K562 (cell line): ENCODE results near the gene HOXB7. TPM values are rescaled to one million over a fixed set of nuclear protein-coding genes. Genes with fewer than 3 reads are reported as not detected.

Source experiments
- ATAC-seq: fragments of 200-7000 bp; cut with Tn5 transposase; 3 replicates; pipeline ENCODE4 v1.9.1; 2020; ENCODE audit warnings: moderate library complexity
- BruUV-seq: library from RNA; stranded (reverse); fragments of 400-500 nt; replicated peaks from 2 replicates; lab custom pipeline; 2021; lab: Mats Ljungman, UMichigan
- CTCF ChIA-PET: fragments of 300-600 bp; formaldehyde crosslinking; extraction: SDS; loops from one replicate; lab custom pipeline; 2021; ENCODE audit warnings: low intra/inter-chr PET ratio; lab: Yijun Ruan, JAX
- POLR2A ChIA-PET: fragments of 300-600, 350-650 bp; sonication (Branson Sonifier 250); formaldehyde crosslinking; extraction: SDS; loops from one replicate; lab custom pipeline; 2021; ENCODE audit warnings: antibody characterized with exemption, inconsistent platforms; lab: Yijun Ruan, JAX
- DNase-seq, 4 experiments: peaks; one replicate each; pipeline versions ENCODE4 v3.0.0 to v3.0.0-alpha.2; 2011 to 2018; ENCODE audit warnings: low spot score in 3 of 4, mixed read lengths in 3 of 4; ENCODE audit errors: extremely low read depth in 1 of 4
- FAIRE-seq: peaks from 2 replicates; lab custom pipeline; 2011; peaks lifted over from hg19 to GRCh38; lab: Jason Lieb, UNC
- H2AFZ ChIP-seq: 2 replicates; pipeline ENCODE4 v1.6.0; 2011; ENCODE audit warnings: low read depth, low read length, control low read depth, inconsistent platforms
- H3K27ac ChIP-seq: fragments of 200-600 bp; 3 replicates; pipeline ENCODE4 v1.8.0; 2011; ENCODE audit warnings: low read depth, mild to moderate bottlenecking, control low read depth, inconsistent platforms, low read length, moderate library complexity, mixed read lengths; ENCODE audit errors: extremely low read depth
- H3K27me3 ChIP-seq, 2 experiments: fragments of 300-600 bp in 1 of 2; 2 replicates in 1 of 2; 3 replicates in 1 of 2; pipeline versions ENCODE4 v1.6.0 to v1.8.0; 2011; ENCODE audit warnings: inconsistent platforms in 2 of 2, low read length in 2 of 2, mild to moderate bottlenecking in 1 of 2, mixed read lengths in 1 of 2, moderate library complexity in 1 of 2; ENCODE audit not compliant: control insufficient read depth in 2 of 2, insufficient read depth in 2 of 2
- H3K36me3 ChIP-seq: fragments of 300-600 bp; 3 replicates; pipeline ENCODE4 v1.8.0; 2011; ENCODE audit warnings: mild to moderate bottlenecking, low read length, inconsistent platforms; ENCODE audit not compliant: control insufficient read depth, insufficient read depth
- H3K4me1 ChIP-seq, 2 experiments: fragments of 200-600 bp in 1 of 2; replicated peaks in 1 of 2; 2 replicates in 1 of 2; 3 replicates in 1 of 2; pipeline versions ENCODE4 v1.5.1 to v1.8.0; 2011; ENCODE audit warnings: inconsistent platforms in 2 of 2, low read length in 2 of 2, mild to moderate bottlenecking in 1 of 2, mixed read lengths in 1 of 2, moderate library complexity in 1 of 2; ENCODE audit not compliant: control insufficient read depth in 2 of 2, insufficient read depth in 2 of 2
- H3K4me2 ChIP-seq: 2 replicates; pipeline ENCODE4 v1.6.1; 2011; ENCODE audit warnings: low read length, control low read depth, inconsistent platforms, mixed read lengths; ENCODE audit not compliant: insufficient read depth
- H3K4me3 ChIP-seq: fragments of 200-600 bp; sonication (generic), shearing (Covaris generic); 2 replicates; pipeline ENCODE4 v1.5.1; 2016; ENCODE audit warnings: control low read depth, inconsistent platforms
- H3K79me2 ChIP-seq: fragments of 200-600 bp; 3 replicates; pipeline ENCODE4 v1.8.0; 2011; ENCODE audit warnings: low read length, inconsistent platforms; ENCODE audit not compliant: control insufficient read depth, insufficient read depth
- H3K9ac ChIP-seq, 2 experiments: 2 replicates each; pipeline versions ENCODE4 v1.6.0 to v1.6.1; 2011; ENCODE audit warnings: low read depth in 2 of 2, low read length in 2 of 2, control low read depth in 1 of 2, inconsistent platforms in 1 of 2, mild to moderate bottlenecking in 1 of 2, mixed read lengths in 1 of 2; ENCODE audit not compliant: insufficient read depth in 1 of 2
- H3K9me1 ChIP-seq: one replicate; pipeline ENCODE4 v1.6.0; 2011; ENCODE audit warnings: inconsistent platforms, mild to moderate bottlenecking, low read length, moderate library complexity; ENCODE audit not compliant: control insufficient read depth, insufficient read depth
- H3K9me3 ChIP-seq: replicated peaks from 2 replicates; pipeline ENCODE4 v1.5.1; 2011; ENCODE audit warnings: low read depth, low read length, inconsistent platforms; ENCODE audit not compliant: control insufficient read depth, insufficient read depth
- H4K20me1 ChIP-seq: replicated peaks from 2 replicates; pipeline ENCODE4 v1.6.1; 2011; ENCODE audit warnings: low read length, inconsistent platforms, mixed read lengths; ENCODE audit not compliant: control insufficient read depth, insufficient read depth
- BCL6 ChIP-seq: fragments of 250-450 bp; sonication (Bioruptor Pico); IDR thresholded peaks from 2 replicates; pipeline ENCODE4 v1.4.0; 2020
- HDAC6 ChIP-seq: IDR thresholded peaks from 2 replicates; pipeline ENCODE4 v1.6.1; 2012; ENCODE audit warnings: low read depth, mild to moderate bottlenecking, control low read depth, inconsistent platforms, low read length, moderate library complexity
- HNRNPUL1 ChIP-seq: fragments of 200-400 bp; formaldehyde crosslinking; IDR thresholded peaks from 2 replicates; pipeline ENCODE4 v1.6.1; 2017; ENCODE audit warnings: low read length
- NELFE ChIP-seq: IDR thresholded peaks from 2 replicates; pipeline ENCODE4 v1.6.1; 2011; ENCODE audit warnings: mild to moderate bottlenecking; ENCODE audit not compliant: insufficient read depth, insufficient read length
- PHF20 ChIP-seq: fragments of 450-650 bp; IDR thresholded peaks from 2 replicates; pipeline ENCODE4 v1.6.1; 2018; ENCODE audit not compliant: partially characterized antibody
- POLR2AphosphoS5 ChIP-seq: IDR thresholded peaks from 2 replicates; pipeline ENCODE4 v1.6.1; 2011; ENCODE audit warnings: mild to moderate bottlenecking, low read depth, low read length, moderate library complexity; ENCODE audit not compliant: control insufficient read depth, insufficient read depth
- POU5F1 ChIP-seq: fragments of 150-350 bp; IDR thresholded peaks from 2 replicates; pipeline ENCODE4 v1.6.1; 2014; ENCODE audit warnings: borderline replicate concordance, low read length, low read depth, mild to moderate bottlenecking; ENCODE audit not compliant: partially characterized antibody
- RBM34 ChIP-seq: fragments of 200-400 bp; formaldehyde crosslinking; IDR thresholded peaks from 2 replicates; pipeline ENCODE4 v1.6.1; 2018; ENCODE audit warnings: low read length, borderline replicate concordance; ENCODE audit not compliant: insufficient read depth
- STAT5A ChIP-seq: IDR thresholded peaks from 2 replicates; pipeline ENCODE4 v1.6.1; 2012; ENCODE audit warnings: low read length, inconsistent platforms, borderline replicate concordance
- TFAM ChIP-seq: fragments of 250-450 bp; sonication (Bioruptor Pico); conservative IDR thresholded peaks from 2 replicates; pipeline ENCODE4 v1.5.0; 2021; ENCODE audit warnings: mild to moderate bottlenecking, moderate library complexity
- ZNF717 ChIP-seq: fragments of 250-450 bp; sonication (Bioruptor Pico); IDR thresholded peaks from 2 replicates; pipeline ENCODE4 v1.5.0; 2021
- WGBS: fragments of 100-300 bp; shearing (Covaris generic); methylation state at CpG from one replicate; pipeline ENCODE4 v1.1.6; 2016; ENCODE audit warnings: low coverage, mixed read lengths; ENCODE audit not compliant: insufficient coverage; ENCODE audit errors: missing lambda C conversion rate; 5-methylcytosine and 5-hydroxymethylcytosine counted together
- in situ Hi-C: fragments of 300-500 bp; cut with MboI; formaldehyde crosslinking; loops from 4 replicates; pipeline ENCODE4 v1.15.0; 2018; ENCODE audit warnings: inconsistent platforms, mixed read lengths
- intact Hi-C: fragments of 100-400 bp; cut with micrococcal nuclease; formaldehyde crosslinking; loops from 2 replicates; pipeline ENCODE4 v1.14.2; 2022
- polyA plus RNA-seq, 8 experiments: library from polyadenylated mRNA; depleted of rRNA in 4 of 8; stranded (reverse) in 5 of 8; unstranded in 3 of 8; fragments of >200 nt; fragmentation: Nextera tagmentation in 2 of 8; fragmentation: Illumina TruSeq in 1 of 8; extraction: Ambion mirVana in 2 of 8; extraction: Trizol in 1 of 8; gene quantifications; 2 replicates each; pipeline versions ENCODE4 v1.2.1 to v1.2.3, GENCODE V29; 2011 to 2014; ENCODE audit warnings: inconsistent platforms in 1 of 8, missing spikeins in 1 of 8
- total RNA-seq, 7 experiments: library from RNA; depleted of rRNA in 6 of 7; stranded (reverse); fragments of >200 nt in 6 of 7; fragmentation: Illumina TruSeq in 2 of 7; extraction: Trizol in 2 of 7; gene quantifications; 2 replicates each; pipeline versions ENCODE4 v1.2.1 to v1.2.3, GENCODE V29; 2011 to 2021; ENCODE audit warnings: low replicate concordance in 1 of 7

Gene HOXB7
- total and polyA plus RNA-seq, 9 of the 15 experiments (the other 6 are each of a cell fraction or from before 2014, with no cell fraction given) = 5.5 to 16.7 (median 8.3) TPM

DNA sequence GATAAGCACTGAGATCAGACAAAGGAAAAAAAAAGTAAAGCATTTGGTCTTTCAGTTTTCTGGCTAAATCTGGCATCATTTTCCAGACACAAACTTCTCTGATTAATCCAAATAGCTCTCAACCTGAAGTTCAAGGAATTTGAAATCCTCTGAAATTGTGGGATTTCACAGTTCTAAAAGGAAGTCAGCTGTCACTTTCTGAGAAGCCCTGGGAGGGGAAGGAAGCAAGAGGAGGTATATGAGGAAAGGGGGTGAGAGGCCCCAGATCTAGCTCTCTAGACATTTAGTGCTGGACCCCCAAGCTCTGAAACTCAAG is 32.8 kb upstream of the HOXB7 start:
- H3K27ac ChIP-seq = no peak overlapping the region
- H3K9me3 ChIP-seq = no peaks in the 10 kb centered on the region
- CTCF ChIA-PET = interaction anchor here (0.6 to 0.7 kb wide), 2 partner anchors 317 to 796 kb away, joined by 3 read pairs; no protein-coding TSS in a partner anchor
- POLR2A ChIA-PET = interaction anchor here (1.2 to 5.1 kb wide), 4 partner anchors 11 to 28 kb away, joined by 3 to 14 read pairs (median 6); partner anchors contain the start of gene HOXB9
- ATAC-seq = no peak
- FAIRE-seq = peak; percentile 54
- in situ Hi-C loops (no loop called here), intact Hi-C loops (no loop called here)
- no peaks in the 10 kb centered on the region for H3K27me3 ChIP-seq
- peaks cover 4% of the 10 kb centered on the region for H3K9me1 ChIP-seq
- TF ChIP-seq HDAC6 = no peak
- TF ChIP-seq POU5F1 = no peak
- no peak for TF ChIP-seq PHF20
- H3K79me2 ChIP-seq = peaks cover 41% of the 10 kb centered on the region
- no peak overlapping the region for H3K4me3 ChIP-seq
- no TSS peak for BruUV-seq
- H4K20me1 ChIP-seq = no peaks in the 10 kb centered on the region
- no peak overlapping the region for H3K9ac ChIP-seq
- H3K4me1 ChIP-seq = peaks cover 26 to 44% of the 10 kb centered on the region in 2 experiments; a peak in 4 of 5 replicates
- DNase-seq = no peak
- no peaks in the 10 kb centered on the region for H3K36me3 ChIP-seq
- no peak overlapping the region for H3K4me2 ChIP-seq
- no peak overlapping the region for H2AFZ ChIP-seq

DNA sequence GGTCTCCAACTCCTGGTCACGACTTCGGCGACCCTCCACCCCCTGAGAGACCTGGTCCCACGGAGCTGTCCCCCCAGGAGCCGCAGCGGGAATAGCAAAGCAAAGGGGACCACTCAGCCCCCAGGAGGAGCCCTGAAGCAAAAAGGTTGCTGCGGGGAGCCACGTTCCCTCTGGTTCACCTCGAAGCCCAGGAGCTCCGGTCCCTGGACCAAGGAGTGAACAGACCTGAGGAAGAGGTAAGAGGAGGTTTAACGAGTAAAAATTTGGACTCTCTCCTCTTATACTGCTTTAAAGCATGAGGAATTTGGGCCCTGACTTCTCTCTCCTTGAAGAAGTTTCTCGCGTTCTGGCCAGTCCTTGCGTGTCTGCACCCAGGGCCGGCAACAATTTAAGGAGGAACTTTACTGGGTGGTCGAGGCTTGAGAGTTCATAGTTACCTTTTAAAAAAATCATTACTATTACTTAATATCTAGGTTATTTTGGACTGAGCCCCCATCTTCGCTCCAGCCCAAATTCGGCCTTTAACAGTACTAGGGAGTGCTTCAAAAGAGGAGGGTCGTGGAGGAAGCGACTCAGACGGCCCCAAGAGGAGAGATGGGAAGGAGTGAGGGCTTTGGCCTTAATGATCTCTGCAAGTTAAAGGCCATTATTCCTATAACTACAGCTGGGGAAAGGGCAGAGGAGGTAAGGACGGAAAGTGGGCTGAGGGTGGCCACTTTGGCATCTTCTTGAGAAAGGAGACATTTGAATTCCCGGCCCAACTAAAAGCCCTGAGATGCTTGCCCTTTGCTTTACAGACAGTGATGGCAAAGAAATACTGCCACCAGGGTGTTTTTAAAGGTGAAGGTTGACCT is 32.3 kb upstream of the HOXB7 start:
- peaks cover 41% of the 10 kb centered on the region for H3K79me2 ChIP-seq
- H2AFZ ChIP-seq = no peak overlapping the region
- H3K36me3 ChIP-seq = no peaks in the 10 kb centered on the region
- H3K27ac ChIP-seq = no peak overlapping the region
- in situ Hi-C loops (no loop called here), intact Hi-C loops (no loop called here)
- peaks cover 4% of the 10 kb centered on the region for H3K9me1 ChIP-seq
- FAIRE-seq = no peak
- ChIA-PET POLR2A (interaction anchor here (1.2 to 5.1 kb wide), 3 partner anchors 14 to 29 kb away, joined by 3 to 14 read pairs (median 5); partner anchors contain the start of gene HOXB9), CTCF (interaction anchor here (0.6 to 0.7 kb wide), 2 partner anchors 316 to 795 kb away, joined by 3 read pairs; no protein-coding TSS in a partner anchor)
- H3K4me2 ChIP-seq = no peak overlapping the region
- H4K20me1 ChIP-seq = no peaks in the 10 kb centered on the region
- 70% methylated on average over 21 of the region's 23 CpGs for WGBS
- H3K4me3 ChIP-seq = no peak overlapping the region
- DNase-seq = no peak
- H3K4me1 ChIP-seq = peaks cover 26 to 44% of the 10 kb centered on the region in 2 experiments; a peak in 4 of 5 replicates
- ATAC-seq = no peak
- BruUV-seq = no TSS peak
- H3K27me3 ChIP-seq = no peaks in the 10 kb centered on the region
- H3K9ac ChIP-seq = no peak overlapping the region
- H3K9me3 ChIP-seq = no peaks in the 10 kb centered on the region
- TF ChIP-seq HNRNPUL1 (no peak), RBM34 (no peak), POLR2AphosphoS5 (no peak), NELFE (no peak), ZNF717 (no peak), STAT5A (no peak), BCL6 (CRISPR knock-in tag) (no peak), TFAM (no peak)
